GM18502 (cell line): ENCODE data around the gene PARD3B.

Source experiments
- ATAC-seq: cut with Tn5 transposase; IDR thresholded peaks from one replicate; pipeline ENCODE4 v1.9.1; 2021; ENCODE audit warnings: mild to moderate bottlenecking; ENCODE audit not compliant: unreplicated experiment, poor library complexity

PARD3B gene

GRCh38 chr2:205030695-205031094 lies 485.4 kb downstream of the PARD3B start:
- ATAC-seq = no peak

- no peak for ATAC-seq
These were observed 486.8 kb downstream of the PARD3B start for GRCh38 chr2:205032093-205032551.

- no peak for ATAC-seq
These were observed 488.2 kb downstream of the PARD3B start for GRCh38 chr2:205033431-205033830.

- no peak for ATAC-seq
These were observed 488.8 kb downstream of the PARD3B start for GRCh38 chr2:205034034-205034433.

GRCh38 chr2:205040323-205040722 lies 495.0 kb downstream of the PARD3B start:
- no peak for ATAC-seq

GRCh38 chr2:205041472-205042130 lies 496.3 kb downstream of the PARD3B start:
- no peak for ATAC-seq

GRCh38 chr2:205043285-205043684 lies 498.0 kb downstream of the PARD3B start:
- no peak for ATAC-seq

- ATAC-seq = no peak
These were observed 500.4 kb downstream of the PARD3B start for GRCh38 chr2:205045706-205046105.

- no peak for ATAC-seq
These were observed 502.1 kb downstream of the PARD3B start for GRCh38 chr2:205047273-205047839.

GRCh38 chr2:205051417-205051816 lies 506.1 kb downstream of the PARD3B start:
- no peak for ATAC-seq

GRCh38 chr2:205052781-205053180 lies 507.5 kb downstream of the PARD3B start:
- no peak for ATAC-seq

- no peak for ATAC-seq
These were observed 508.6 kb downstream of the PARD3B start for GRCh38 chr2:205053827-205054410.

- ATAC-seq = no peak
These were observed 509.5 kb downstream of the PARD3B start for GRCh38 chr2:205054789-205055188.

- ATAC-seq = no peak
These were observed 510.0 kb downstream of the PARD3B start for GRCh38 chr2:205055251-205055650.

GRCh38 chr2:205056151-205056561 lies 510.9 kb downstream of the PARD3B start:
- ATAC-seq = no peak

GRCh38 chr2:205058409-205058808 lies 513.1 kb downstream of the PARD3B start:
- no peak for ATAC-seq

GRCh38 chr2:205060269-205060668 lies 515.0 kb downstream of the PARD3B start:
- ATAC-seq = no peak

- ATAC-seq = no peak
These were observed 520.8 kb downstream of the PARD3B start for GRCh38 chr2:205066081-205066480.

GRCh38 chr2:205069928-205070327 lies 524.7 kb downstream of the PARD3B start:
- no peak for ATAC-seq

- no peak for ATAC-seq
These were observed 525.6 kb downstream of the PARD3B start for GRCh38 chr2:205070889-205071288.

- no peak for ATAC-seq
These were observed 528.3 kb downstream of the PARD3B start for GRCh38 chr2:205073433-205074020.
